Measurements from ENCODE around the gene SPTBN1.

GRCh38 chr2:54430649-54431048 lies 25.5 kb upstream of the SPTBN1 start:
- TF ChIP-seq SNAI2 (CRISPR knock-in tag; IDR thresholded peaks at IDR 0.05), result no peak
- no peak for TF ChIP-seq CREB5 (CRISPR knock-in tag; IDR thresholded peaks at IDR 0.05; ENCODE audit: low read depth)
- TF ChIP-seq, protein P1, sequence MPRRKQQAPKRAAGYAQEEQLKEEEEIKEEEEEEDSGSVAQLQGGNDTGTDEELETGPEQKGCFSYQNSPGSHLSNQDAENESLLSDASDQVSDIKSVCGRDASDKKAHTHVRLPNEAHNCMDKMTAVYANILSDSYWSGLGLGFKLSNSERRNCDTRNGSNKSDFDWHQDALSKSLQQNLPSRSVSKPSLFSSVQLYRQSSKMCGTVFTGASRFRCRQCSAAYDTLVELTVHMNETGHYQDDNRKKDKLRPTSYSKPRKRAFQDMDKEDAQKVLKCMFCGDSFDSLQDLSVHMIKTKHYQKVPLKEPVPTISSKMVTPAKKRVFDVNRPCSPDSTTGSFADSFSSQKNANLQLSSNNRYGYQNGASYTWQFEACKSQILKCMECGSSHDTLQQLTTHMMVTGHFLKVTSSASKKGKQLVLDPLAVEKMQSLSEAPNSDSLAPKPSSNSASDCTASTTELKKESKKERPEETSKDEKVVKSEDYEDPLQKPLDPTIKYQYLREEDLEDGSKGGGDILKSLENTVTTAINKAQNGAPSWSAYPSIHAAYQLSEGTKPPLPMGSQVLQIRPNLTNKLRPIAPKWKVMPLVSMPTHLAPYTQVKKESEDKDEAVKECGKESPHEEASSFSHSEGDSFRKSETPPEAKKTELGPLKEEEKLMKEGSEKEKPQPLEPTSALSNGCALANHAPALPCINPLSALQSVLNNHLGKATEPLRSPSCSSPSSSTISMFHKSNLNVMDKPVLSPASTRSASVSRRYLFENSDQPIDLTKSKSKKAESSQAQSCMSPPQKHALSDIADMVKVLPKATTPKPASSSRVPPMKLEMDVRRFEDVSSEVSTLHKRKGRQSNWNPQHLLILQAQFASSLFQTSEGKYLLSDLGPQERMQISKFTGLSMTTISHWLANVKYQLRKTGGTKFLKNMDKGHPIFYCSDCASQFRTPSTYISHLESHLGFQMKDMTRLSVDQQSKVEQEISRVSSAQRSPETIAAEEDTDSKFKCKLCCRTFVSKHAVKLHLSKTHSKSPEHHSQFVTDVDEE (CRISPR knock-in tag; IDR thresholded peaks at IDR 0.05), result no peak
- TF ChIP-seq ZFP3 (CRISPR knock-in tag; IDR thresholded peaks at IDR 0.05), result no peak
- TF ChIP-seq, protein P2, sequence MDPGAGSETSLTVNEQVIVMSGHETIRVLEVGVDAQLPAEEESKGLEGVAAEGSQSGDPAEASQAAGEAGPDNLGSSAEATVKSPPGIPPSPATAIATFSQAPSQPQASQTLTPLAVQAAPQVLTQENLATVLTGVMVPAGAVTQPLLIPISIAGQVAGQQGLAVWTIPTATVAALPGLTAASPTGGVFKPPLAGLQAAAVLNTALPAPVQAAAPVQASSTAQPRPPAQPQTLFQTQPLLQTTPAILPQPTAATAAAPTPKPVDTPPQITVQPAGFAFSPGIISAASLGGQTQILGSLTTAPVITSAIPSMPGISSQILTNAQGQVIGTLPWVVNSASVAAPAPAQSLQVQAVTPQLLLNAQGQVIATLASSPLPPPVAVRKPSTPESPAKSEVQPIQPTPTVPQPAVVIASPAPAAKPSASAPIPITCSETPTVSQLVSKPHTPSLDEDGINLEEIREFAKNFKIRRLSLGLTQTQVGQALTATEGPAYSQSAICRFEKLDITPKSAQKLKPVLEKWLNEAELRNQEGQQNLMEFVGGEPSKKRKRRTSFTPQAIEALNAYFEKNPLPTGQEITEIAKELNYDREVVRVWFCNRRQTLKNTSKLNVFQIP (CRISPR knock-in tag; IDR thresholded peaks at IDR 0.05; ENCODE audit: borderline replicate concordance, low read depth), result no peak
- TF ChIP-seq ARNTL (CRISPR knock-in tag; IDR thresholded peaks at IDR 0.05; ENCODE audit: borderline replicate concordance, low read depth), result no peak
- TF ChIP-seq PATZ1 (CRISPR knock-in tag; IDR thresholded peaks at IDR 0.05; ENCODE audit: borderline replicate concordance), result no peak
